Measurements from ENCODE around the gene TENM4.

GRCh38 chr11:78689585-78690153 lies 751.2 kb downstream of the TENM4 start:
- TF ChIP-seq CTCF (IDR thresholded peaks at IDR 0.05 in 4 of 5, conservative IDR thresholded peaks at IDR 0.05 in 1 of 5): no peak
- no peak for TF ChIP-seq POLR2A (IDR thresholded peaks at IDR 0.05)

All from gastrocnemius medialis (tissue), 4 donors.